GM18907 (cell line): ENCODE data around the gene FBXO31.
"Not testable (repeated sequence)": the region's sequence is repeated elsewhere in the genome, so short reads cannot be mapped to it uniquely, and the experiment has no call there.

Source experiments
- ATAC-seq: cut with Tn5 transposase; IDR thresholded peaks from one replicate; pipeline ENCODE4 v1.9.1; 2021; ENCODE audit warnings: mild to moderate bottlenecking, moderate library complexity; ENCODE audit not compliant: unreplicated experiment

The FBXO31 gene

DNA sequence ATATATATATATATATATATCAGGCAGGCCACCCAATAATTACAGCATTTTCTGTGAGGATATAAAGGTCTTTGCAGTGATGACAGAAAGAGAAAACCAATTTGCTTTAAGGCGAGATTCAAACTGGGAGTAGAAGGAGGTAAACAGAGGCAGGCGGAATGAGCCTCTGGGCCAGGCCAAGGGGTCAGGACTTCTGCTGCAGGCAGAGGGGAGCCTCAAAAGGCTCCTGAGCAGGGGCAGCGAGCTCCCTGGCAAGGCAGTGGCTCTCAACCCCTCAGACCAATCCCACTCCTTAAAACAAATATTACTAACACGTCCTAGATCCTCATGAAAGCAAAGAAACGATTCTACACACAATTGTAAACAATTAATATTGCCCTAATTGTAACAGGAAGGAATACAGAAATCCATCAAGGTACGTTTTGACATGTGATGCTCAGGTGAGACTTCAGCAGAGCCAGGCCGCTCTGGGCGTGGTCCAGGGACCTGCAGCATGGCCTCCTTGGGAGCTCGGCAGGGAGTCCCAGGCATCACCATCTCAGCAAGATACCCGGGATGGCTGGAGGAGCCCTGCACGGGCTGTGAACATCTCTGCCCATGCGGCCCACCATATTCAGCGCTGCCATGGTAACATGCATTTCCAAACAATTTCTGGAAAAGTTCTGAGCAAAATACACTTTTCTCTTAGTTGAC is 18.4 kb downstream of the FBXO31 start:
- ATAC-seq: no peak

- ATAC-seq: no peak
Observed at GRCh38 chr16:87363771-87364455, 19.7 kb downstream of the FBXO31 start.

GRCh38 chr16:87362828-87363559 is 20.6 kb downstream of the FBXO31 start:
- not testable (repeated sequence) for ATAC-seq

DNA sequence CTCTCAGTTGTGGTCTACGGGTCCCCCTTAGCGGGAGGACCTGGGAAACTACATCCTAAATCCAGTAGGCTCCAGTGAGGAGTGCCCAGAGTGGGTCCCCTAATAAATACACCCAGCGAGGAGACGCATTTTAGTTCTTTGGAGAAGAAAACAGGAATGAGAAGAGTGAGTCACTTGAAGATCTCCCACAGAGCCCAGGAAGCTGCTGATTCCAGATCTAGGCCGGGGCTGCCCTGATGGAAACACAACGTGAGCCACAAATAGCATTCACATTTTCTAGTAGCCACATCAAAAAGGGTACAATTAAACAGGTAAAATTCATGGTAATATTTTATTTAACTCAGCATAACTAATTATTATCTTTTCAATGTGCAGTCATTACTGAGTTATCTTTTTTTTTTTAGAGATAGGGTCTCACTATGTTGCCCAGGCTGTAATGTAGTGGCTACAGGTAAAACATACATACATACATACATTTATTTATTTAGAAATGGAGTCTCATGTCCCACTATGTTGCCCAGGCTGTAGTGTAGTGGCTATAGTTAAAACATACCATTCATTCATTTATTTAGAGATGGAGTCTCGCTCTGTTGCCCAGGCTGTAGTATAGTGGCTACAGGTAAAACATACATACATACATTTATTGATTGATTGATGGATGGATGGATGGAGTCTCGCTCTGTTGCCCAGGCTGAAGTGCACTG is 21.5 kb downstream of the FBXO31 start:
- ATAC-seq: no peak

- no peak for ATAC-seq
Observed at GRCh38 chr16:87360862-87361610, 22.5 kb downstream of the FBXO31 start.

DNA sequence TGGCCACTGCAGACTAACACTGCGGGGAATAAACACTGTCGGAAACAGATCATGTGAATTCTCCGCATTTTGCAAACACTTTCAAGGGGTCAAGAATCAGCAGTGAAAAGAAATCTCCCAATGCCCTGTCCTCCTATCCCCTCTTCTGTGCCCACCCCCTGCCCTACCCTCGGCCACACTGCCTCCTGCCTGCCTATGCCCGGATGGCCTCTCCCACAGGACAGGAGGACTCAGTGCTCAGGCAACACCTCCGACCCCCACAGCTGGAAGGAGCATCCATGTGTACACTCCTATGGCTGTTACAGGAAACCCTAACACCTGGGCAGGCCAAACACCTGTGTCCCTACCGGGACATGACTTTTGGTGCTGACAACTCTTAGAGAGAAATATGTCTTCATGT is 24.5 kb downstream of the FBXO31 start:
- ATAC-seq: no peak

DNA sequence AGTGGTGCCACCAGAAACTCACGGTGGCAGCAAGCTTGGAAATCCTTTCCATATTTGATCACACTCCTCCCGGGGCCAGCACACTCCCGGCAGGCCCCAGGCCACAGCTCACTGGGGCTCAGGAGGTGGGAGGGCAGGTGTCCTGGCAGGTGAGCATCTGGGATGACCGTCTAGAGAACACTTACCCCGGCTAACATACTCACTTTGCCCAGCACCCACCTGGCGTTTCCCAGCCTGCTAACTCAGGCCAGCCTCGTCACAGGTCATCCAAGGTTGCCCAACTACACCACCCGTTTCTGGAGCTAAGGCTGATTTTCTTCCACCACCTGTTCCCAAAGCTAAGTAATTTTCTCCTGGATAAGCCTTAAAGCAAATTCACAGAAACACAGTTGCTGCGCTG is 24.9 kb downstream of the FBXO31 start:
- no peak for ATAC-seq

GRCh38 chr16:87358250-87358649 is 25.3 kb downstream of the FBXO31 start:
- no peak for ATAC-seq

DNA sequence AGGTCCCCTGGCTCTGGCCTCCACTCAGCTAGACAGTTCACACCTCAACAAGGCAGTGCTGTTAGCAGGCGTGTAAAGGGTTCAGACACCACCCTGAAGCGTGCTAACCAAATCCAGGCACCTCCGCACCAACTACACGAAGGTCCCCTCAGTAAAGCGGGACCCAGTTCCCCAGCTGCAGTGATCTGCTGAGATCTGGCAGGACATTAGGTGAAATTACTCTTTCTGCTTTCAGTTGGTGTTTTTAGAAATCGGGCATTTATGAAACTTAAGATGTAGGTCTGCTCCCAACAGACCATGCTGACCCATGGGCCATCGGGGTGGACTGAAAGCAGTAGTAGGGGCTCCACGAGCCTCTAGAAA is 27.1 kb downstream of the FBXO31 start:
- no peak for ATAC-seq

DNA sequence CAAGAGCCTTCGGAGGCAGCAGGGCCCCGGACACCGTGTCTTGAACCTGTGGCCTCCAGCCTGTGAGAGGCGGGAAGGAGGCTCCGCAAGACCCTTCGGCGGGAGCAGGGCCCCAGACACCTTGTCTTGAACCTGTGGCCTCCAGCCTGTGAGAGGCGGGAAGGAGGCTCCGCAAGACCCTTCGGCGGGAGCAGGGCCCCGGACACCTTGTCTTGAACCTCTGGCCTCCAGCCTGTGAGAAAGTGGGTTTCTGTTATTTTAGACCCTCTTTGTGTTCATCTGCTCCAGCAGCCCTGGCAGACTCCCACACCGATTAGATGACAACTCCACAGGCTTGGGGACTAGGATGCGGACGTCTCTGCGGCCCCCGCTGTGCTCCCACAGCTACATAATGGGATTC is 30.0 kb downstream of the FBXO31 start:
- no peak for ATAC-seq

GRCh38 chr16:87352818-87353217 is 30.8 kb downstream of the FBXO31 start:
- ATAC-seq: no peak

- ATAC-seq: no peak
Observed at GRCh38 chr16:87351320-87351698, 32.3 kb downstream of the FBXO31 start.

DNA sequence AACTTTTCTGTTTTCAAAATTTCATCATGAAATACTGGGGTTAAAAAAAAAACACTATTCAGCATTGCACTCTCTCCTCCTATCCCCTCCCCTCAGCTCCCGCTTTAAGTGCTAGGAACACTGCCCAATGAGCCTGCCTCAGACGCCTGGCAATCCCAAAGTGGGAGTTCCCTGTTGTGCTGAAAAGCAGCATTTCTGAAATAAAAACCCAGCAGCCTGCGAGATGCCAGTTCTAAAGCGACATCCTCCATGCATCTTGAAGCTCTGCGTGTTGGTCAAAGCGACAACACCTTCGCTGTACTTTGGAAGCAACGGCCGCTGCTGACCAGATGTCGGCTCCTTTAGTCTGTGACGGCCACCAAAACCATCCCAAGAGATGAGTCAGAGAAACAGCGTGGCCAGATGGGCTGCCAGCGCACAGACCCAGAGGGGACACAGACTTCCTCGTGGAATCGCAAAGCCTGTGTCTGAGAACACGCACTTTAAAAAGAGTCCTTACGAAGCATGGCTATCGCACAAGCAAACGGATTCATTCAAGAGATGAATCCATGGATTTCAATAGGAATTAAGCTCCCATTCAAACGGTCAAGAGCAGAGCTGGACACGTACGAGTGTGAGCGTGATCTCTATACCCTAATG is 32.8 kb downstream of the FBXO31 start:
- ATAC-seq: no peak

DNA sequence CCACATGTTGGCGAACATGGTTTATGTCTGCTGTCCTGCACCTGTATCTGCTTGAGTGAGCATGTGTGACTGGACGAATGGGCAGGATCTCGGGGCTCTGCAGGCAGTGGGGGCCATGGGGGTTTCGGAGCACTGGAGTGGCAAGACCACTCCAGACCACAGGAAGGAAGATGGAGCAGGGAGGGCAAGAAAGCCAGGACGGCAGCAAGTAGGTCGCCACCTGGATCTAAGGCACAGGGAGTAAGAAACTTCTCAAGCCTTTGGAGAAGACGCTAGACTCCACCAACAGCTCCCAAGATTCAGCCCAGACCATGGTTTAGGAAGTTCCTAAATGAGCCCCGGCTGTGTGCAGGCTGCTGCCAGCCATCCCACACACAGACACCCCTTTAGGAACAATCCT is 33.5 kb downstream of the FBXO31 start:
- no peak for ATAC-seq

GRCh38 chr16:87348616-87349157 is 34.9 kb downstream of the FBXO31 start:
- no peak for ATAC-seq

DNA sequence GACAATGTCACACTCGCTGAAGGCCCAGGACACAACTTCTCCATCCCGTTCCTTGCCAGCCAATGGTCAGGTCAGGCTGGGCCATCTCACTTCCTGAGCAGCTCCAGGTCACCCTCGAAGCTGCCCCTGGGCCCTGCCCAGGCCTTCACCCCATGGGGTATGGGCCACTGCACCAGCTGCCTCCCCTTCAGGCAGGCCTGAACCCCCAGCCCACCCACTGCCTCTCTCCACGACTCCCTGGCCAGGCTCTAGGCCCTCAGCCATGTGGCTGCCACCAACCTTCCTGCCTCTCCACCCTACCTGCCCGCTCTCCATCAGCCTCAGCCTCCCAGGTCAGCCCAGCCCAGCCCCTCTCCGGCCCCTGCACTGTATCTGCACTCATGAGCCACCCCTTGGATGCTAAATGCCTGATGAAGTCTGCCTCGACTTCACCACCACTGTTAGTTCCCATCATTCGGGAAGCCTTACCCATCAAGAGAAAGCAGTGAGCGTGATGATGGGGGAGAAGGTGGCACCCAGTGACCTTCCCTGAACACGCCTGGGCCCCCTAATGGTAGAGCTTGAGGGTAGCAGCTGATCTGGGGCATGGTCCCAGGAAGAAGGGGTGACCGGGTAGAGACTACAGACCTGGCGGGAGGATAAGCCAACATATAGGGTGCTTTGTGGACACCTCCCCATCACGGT is 35.5 kb downstream of the FBXO31 start:
- no peak for ATAC-seq

DNA sequence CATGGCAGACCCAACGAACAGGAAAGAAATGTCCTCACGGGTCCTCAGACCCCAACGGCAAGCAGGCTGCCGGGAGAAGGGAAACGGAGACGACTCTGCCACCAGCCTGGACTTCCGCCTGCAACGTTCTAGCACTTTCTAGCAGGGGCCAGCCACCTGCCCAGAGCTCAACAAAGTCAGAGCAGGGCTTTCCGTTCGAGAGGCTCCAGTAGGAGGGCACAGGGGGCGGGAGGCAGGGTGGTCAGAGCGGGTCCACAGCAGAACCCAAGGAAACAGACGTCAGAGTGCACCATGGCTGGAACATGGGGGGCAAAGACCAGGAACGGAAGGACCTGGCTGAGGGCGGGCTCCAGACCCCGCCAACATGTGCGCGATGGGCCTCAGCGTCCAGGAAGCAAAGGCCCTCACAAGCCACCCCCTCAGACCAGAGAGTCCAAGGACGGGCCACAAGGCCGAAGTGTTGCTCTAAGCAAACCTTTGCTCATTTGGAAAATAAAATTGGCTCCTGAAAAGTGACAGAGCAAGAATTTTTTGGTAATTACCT is 37.0 kb downstream of the FBXO31 start:
- ATAC-seq: no peak

DNA sequence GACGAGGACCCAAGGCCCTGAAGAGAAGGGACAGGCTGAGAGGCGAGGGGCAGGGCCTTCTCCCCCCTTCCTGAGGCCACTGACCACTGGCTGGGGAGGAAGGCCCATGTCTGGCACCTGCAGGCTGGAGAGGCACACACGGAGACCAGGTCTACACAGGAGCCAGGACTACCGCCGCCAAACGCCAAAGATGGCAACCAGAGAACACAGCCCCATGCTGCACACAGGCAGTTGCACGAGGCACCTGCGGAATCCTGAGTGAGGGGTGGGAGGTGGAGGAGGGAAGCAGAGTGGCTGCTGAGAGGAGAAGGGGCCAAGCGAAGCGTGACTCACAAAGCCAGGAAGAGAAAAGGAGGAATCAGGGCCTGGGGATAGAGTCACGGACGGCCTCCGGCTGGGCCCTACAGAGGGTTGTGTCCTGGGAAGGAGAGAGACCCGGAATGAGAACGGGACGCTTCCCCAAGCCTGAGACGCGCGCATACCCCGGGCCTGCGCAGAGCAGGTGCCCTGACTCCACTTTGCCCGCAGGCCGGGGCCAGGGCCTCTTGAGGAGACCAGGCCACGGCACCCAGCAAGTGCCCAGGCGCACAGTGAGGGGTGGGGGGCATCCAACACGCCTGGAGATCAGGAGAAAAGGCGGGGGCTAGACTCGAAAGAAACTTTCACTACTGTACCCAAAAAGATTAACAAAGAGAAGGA is 37.7 kb downstream of the FBXO31 start:
- ATAC-seq: no peak
